Vagina (tissue), 2 donors: ENCODE data around the gene CCDC85C.

Experiments
- POLR2A ChIP-seq, 2 donors: fragments of 450-650 bp; IDR thresholded peaks; one replicate each; pipeline ENCODE4 v1.6.1; 2017; ENCODE audit warnings: antibody characterized with exemption in 2 of 2, mild to moderate bottlenecking in 2 of 2, moderate library complexity in 2 of 2
- POLR2AphosphoS5 ChIP-seq, 2 donors: sonication (generic); formaldehyde crosslinking; IDR thresholded peaks; one replicate each; pipeline ENCODE4 v1.9.0; 2017; ENCODE audit warnings: antibody characterized with exemption in 2 of 2, mild to moderate bottlenecking in 2 of 2, low read depth in 1 of 2; ENCODE audit not compliant: insufficient read depth in 1 of 2
- TF ChIP-seq, protein P1 (sequence below), 3 experiments: fragments of 450-650 bp in 2 of 3; fragments of 200-600 bp in 1 of 3; sonication (generic) in 1 of 3; IDR thresholded peaks; one replicate each; pipeline ENCODE4 v1.5.1; 2017 to 2019; ENCODE audit warnings: antibody characterized with exemption in 3 of 3, mild to moderate bottlenecking in 2 of 3, moderate library complexity in 2 of 3

- no peak for TF ChIP-seq POLR2A (IDR thresholded peaks at IDR 0.05)
- TF ChIP-seq, protein P1, sequence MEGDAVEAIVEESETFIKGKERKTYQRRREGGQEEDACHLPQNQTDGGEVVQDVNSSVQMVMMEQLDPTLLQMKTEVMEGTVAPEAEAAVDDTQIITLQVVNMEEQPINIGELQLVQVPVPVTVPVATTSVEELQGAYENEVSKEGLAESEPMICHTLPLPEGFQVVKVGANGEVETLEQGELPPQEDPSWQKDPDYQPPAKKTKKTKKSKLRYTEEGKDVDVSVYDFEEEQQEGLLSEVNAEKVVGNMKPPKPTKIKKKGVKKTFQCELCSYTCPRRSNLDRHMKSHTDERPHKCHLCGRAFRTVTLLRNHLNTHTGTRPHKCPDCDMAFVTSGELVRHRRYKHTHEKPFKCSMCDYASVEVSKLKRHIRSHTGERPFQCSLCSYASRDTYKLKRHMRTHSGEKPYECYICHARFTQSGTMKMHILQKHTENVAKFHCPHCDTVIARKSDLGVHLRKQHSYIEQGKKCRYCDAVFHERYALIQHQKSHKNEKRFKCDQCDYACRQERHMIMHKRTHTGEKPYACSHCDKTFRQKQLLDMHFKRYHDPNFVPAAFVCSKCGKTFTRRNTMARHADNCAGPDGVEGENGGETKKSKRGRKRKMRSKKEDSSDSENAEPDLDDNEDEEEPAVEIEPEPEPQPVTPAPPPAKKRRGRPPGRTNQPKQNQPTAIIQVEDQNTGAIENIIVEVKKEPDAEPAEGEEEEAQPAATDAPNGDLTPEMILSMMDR (IDR thresholded peaks at IDR 0.05): no peak
- no peak for TF ChIP-seq POLR2AphosphoS5 (IDR thresholded peaks at IDR 0.05; ENCODE audit: insufficient read depth in 1 of 2, low read depth in 1 of 2)
These were observed 88.5 kb downstream of the CCDC85C start for GRCh38 chr14:99515301-99516155.
